HG02798 (cell line): Measurements from ENCODE around the gene MRPL38.
"Not testable (repeated sequence)": the region's sequence is repeated elsewhere in the genome, so short reads cannot be mapped to it uniquely, and the experiment has no call there.

Experiments used
- ATAC-seq: cut with Tn5 transposase; IDR thresholded peaks from one replicate; pipeline ENCODE4 v1.9.1; 2021; ENCODE audit warnings: mild to moderate bottlenecking; ENCODE audit not compliant: unreplicated experiment, poor library complexity

The MRPL38 gene

GRCh38 chr17:75877752-75878173, 26.9 kb downstream of the MRPL38 start:
- peak; percentile 70 for ATAC-seq

GRCh38 chr17:75876938-75877751, 27.5 kb downstream of the MRPL38 start:
- ATAC-seq, result no peak

GRCh38 chr17:75876190-75876937, 28.3 kb downstream of the MRPL38 start:
- no peak for ATAC-seq

GRCh38 chr17:75875940-75876189, 28.8 kb downstream of the MRPL38 start:
- ATAC-seq, result no peak

GRCh38 chr17:75875182-75875939, 29.3 kb downstream of the MRPL38 start:
- ATAC-seq, result no peak

- ATAC-seq, result no peak
Measured at GRCh38 chr17:75874323-75875181, 30.1 kb downstream of the MRPL38 start.

- ATAC-seq, result no peak
Measured at GRCh38 chr17:75873587-75874322, 30.9 kb downstream of the MRPL38 start.

- ATAC-seq, result no peak
Measured at GRCh38 chr17:75872434-75873351, 32.0 kb downstream of the MRPL38 start.

- ATAC-seq, result not testable (repeated sequence)
Measured at GRCh38 chr17:75870228-75870627, 34.5 kb downstream of the MRPL38 start.

GRCh38 chr17:75869282-75870141, 35.2 kb downstream of the MRPL38 start:
- no peak for ATAC-seq

- ATAC-seq, result not testable (repeated sequence)
Measured at GRCh38 chr17:75868730-75869281, 35.9 kb downstream of the MRPL38 start.

GRCh38 chr17:75865404-75866188, 39.1 kb downstream of the MRPL38 start:
- ATAC-seq, result not testable (repeated sequence)

- peak; percentile 15 for ATAC-seq
Measured at GRCh38 chr17:75864887-75865286, 39.8 kb downstream of the MRPL38 start.

- peak; percentile 84 for ATAC-seq
Measured at GRCh38 chr17:75864448-75864871, 40.2 kb downstream of the MRPL38 start.

GRCh38 chr17:75861927-75862317, 42.8 kb downstream of the MRPL38 start:
- no peak for ATAC-seq

GRCh38 chr17:75859358-75859757, 45.3 kb downstream of the MRPL38 start:
- not testable (repeated sequence) for ATAC-seq
